ENCODE measurements around the gene ESYT1.

GRCh38 chr12:56134897-56135296 is 6.8 kb downstream of the ESYT1 start:
- no peak for TF ChIP-seq MBD1 (CRISPR knock-in tag; IDR thresholded peaks at IDR 0.05)
- TF ChIP-seq, protein P1, sequence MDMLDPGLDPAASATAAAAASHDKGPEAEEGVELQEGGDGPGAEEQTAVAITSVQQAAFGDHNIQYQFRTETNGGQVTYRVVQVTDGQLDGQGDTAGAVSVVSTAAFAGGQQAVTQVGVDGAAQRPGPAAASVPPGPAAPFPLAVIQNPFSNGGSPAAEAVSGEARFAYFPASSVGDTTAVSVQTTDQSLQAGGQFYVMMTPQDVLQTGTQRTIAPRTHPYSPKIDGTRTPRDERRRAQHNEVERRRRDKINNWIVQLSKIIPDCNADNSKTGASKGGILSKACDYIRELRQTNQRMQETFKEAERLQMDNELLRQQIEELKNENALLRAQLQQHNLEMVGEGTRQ (CRISPR knock-in tag; IDR thresholded peaks at IDR 0.05): no peak
- no peak for TF ChIP-seq TAF1 (IDR thresholded peaks at IDR 0.05; ENCODE audit: control insufficient read depth, extremely low read depth, insufficient read depth, low read length, severe bottlenecking)
- no peak for TF ChIP-seq ZNF143 (CRISPR knock-in tag; IDR thresholded peaks at IDR 0.05)
- no peak for TF ChIP-seq CREB3 (tag; conservative IDR thresholded peaks at IDR 0.05; ENCODE audit: low read depth)
- TF ChIP-seq BRF1 (IDR thresholded peaks at IDR 0.05; ENCODE audit: borderline replicate concordance, extremely low read depth, insufficient read length): no peak
- TF ChIP-seq ARID2 (IDR thresholded peaks at IDR 0.05): no peak
- no peak for TF ChIP-seq TEAD4 (IDR thresholded peaks at IDR 0.05; ENCODE audit: low read length)
- TF ChIP-seq TEAD4 (CRISPR knock-in tag; IDR thresholded peaks at IDR 0.05; ENCODE audit: borderline replicate concordance): no peak
- no peak for TF ChIP-seq KAT8 (IDR thresholded peaks at IDR 0.05; ENCODE audit: low read depth)

All from K562 (cell line).